DMS 273 (cell line): ENCODE data around the gene TMEM237.

Experiments
- DNase-seq: peaks from one replicate; lab custom pipeline; 2025; ENCODE audit not compliant: unreplicated experiment; lab: John Stamatoyannopoulos, UW

The TMEM237 gene

DNA sequence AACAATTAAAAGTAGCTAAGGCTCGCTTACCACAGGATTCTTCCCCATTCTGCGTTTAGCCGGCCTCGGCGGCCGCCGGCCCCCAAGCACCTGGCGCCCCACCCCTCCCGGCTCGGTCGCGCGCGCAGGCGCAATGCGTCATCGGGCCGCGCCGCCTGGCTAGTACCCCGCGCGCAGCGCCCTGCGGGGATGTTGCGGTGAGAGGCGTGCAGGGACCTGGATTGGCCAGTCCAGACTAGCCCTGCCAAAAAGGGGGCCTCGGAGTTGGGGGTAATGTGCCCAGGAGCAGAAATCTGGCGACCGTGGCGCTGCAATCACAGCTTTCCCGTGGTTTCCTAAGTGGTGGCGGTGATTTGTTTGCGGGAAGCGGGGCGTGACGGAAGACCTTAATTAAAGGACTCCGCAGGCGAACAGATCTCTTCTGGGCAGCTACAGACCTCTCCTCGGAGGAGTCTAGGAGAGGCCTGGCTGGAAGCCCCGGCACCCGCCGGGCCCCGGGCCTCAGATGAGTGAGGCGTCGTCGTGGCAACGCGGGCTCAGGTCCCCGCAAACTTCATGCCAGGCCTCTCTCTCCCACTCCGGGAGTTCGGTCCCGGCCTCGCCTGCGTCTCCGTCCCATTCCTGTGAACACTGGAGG lies 606 bp downstream of the TMEM237 start:
- DNase-seq: peak; percentile 93

DNA sequence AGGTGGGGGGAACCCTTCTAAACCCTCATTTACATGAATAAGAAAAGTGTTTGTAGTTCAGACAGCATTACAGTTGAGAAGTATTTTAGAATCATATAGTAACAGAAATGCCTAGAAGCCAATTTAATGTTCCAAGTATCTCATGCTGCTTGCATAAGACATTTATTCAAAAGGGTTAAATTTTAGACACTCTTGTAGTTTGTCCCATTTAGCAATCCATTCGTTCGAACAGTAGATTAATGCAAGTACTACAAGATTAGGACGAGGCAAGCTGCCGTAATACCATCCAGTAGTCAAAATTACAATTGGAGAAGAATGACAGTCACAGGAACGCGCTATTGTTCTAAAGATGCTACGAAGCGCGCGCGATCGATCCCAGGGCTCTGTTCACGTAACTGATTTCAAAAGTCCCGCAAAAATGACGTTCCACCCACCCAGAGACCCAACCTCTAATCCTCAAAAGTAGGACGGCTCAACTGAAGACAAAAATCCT lies 1.2 kb downstream of the TMEM237 start:
- DNase-seq: no peak

DNA sequence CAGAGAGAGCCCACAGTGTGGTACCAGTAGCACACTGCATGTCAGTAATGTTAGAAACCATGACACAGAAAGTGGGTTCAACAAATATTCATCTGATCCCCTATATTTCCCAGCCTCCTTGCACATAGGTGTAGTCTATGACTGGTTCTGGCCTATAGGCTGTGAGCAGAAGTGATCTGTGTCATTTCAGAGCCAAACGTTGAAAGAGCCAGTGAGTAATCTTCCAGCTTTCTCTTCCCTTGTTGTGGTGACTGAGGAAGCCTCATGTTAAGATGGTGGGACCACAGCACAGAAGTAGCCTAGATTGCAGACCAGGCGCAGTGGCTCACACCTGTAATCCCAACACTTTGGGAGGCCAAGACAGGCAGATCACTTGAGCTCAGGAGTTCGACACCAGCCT lies 4.1 kb downstream of the TMEM237 start:
- no peak for DNase-seq

DNA sequence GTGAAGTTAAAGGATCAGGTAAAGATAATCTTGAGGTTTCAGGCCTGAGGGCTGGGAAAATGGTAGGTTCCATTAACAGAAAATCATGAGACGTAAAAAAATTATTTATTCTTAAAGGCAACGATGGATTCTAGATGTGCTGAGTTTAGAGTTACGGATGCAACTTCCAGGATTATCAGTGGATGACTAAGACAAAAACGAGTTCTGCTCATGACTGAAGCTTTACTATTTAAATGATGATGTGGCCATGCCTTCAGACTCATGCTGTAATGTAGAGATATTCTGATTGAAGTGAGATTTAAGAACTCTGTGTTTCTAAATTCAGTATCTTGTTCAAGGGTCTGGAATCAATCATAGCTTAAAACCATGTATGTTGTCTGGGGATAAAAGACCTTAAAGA lies 5.0 kb downstream of the TMEM237 start:
- DNase-seq: no peak

DNA sequence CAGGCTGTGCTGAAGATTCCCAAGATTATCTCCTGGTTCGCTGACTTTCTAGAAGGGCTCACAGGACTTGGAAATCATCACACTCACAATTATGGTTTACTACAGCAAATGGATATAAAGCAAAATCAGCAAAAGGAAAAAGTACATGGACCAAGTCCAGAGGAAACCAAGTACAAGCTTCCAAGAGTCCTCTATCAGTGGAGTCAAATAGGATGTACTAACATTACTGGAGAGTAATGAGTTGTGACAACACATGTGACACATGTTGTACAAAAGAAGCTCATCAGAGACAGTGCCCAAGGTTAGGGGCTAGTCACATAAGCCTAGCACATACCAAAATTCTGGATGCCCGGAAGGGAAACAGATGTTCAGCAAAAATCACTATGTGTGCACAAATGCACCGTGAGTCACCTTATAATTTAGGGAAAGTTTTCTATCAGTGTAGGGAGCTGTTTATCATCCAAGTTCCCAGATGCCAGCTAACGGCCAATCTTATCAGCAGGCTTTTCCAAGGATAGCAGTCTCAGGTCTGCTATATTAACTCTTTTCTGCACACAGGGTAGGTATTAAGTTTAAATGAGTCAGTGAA lies 9.5 kb downstream of the TMEM237 start:
- no peak for DNase-seq

DNA sequence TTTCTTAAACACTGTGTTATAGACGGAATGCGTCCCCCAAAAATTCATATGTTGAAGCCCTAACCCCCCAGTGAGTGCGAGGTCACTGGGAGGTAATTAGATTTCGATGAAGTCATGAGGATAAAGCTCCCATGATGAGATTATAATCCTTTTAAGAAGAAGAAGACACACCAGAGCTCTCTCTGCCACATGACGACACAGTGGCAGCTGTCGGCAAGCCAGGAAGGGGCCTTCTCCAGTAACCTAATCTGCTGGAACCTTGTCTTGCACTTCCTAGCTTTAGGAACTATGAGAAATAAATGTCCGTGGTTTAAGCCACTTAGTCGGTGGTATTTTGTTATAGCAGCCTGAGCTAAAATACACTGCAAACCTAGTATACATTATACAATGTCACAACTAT lies 12.3 kb downstream of the TMEM237 start:
- no peak for DNase-seq

DNA sequence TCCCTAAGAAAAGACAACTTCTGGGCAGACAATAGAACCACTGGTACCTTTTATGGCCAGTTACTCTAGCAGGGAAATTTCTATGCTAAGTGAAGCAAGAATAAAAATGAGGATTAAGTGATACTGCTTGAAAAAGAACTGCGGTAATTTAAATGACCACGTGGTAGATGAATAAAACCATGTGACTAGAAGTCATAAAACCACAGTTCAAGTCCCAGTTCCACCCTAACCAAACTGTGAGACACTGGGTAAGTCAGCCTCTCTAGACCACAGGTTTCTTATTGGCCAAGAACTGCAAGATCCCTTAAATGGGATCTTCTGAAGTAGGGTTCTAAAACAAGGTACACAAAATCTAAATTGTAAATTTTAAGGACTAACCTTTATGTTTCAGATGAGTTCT lies 12.7 kb downstream of the TMEM237 start:
- DNase-seq: no peak

DNA sequence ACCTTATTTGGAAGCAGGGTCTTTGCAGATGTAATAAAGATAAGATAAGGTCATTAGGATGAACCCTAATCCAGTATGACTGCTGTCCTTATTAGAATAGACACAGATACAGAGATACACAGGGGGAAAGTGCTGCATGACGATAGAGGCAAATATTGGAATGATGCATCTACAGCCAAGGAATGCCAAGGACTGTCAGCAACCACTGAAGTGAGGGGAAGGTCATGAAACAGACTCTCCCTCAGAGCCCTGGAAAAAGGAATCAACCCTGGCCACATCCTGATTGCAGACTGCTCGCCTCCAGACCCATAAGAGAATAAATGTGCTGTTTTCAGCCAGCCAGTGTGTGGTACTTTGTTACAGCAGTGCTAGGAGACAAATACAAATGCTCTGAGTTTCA lies 14.8 kb downstream of the TMEM237 start:
- no peak for DNase-seq

DNA sequence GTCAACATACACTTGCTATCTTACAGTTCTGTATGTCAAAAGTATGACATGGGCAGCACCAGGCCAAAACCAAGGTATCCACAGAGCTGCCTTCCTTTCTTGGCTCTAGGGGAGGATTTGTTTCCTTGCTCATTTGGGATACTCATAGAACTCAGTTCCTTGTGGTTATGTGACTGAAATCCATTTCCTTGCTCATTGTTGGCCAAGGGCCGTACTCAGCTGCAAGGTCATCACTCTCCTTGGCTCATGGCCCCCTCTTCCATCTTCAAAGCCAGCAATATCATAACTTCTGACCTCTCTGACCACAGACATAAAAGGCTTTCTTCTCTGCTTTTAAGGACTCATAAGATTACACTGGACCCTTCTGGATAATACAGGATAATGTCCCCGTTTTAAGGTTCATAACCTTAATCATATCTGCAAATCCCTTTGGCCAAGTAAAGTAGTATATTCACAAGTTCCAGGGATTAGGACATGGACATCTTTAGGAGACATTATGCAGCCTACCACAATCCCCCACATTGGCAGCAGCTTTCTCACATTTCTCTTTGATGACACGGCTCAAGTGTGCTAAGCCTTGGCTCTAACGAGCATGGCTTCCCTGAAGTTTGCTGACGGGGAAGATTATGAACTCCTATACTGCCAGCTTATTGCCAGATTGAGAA lies 20.9 kb downstream of the TMEM237 start:
- no peak for DNase-seq

DNA sequence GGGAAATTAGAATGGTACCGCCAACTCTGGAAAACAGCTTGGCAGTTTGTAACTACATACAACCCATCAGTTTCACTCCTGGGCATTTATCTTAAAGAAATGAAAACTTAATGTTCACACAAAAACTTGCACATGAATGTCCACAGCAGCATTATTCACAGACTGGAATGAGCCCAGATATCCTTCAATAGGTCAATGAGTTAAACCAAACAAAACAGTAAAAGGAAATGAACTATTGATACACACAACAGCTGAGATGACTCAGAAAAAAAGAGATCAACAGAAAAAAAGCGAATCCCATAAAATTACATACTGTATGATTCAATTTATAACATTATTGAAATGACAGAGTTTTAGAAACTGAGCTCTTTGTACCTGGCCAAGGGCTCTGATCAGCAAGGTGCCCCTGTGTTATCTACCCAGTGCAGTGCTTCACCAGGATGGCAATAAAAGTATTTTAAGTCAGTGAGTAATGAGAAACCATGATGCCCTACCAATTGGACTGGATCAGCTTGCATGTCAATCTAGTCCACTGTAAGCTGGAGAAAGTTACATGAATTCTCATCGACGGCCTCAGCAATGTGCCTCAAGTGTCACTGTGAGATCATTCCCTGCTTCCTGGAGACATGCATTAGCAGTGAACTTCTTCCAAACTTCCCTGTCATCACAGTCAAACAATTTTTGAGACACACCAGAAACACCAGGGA lies 21.9 kb downstream of the TMEM237 start:
- DNase-seq: no peak

DNA sequence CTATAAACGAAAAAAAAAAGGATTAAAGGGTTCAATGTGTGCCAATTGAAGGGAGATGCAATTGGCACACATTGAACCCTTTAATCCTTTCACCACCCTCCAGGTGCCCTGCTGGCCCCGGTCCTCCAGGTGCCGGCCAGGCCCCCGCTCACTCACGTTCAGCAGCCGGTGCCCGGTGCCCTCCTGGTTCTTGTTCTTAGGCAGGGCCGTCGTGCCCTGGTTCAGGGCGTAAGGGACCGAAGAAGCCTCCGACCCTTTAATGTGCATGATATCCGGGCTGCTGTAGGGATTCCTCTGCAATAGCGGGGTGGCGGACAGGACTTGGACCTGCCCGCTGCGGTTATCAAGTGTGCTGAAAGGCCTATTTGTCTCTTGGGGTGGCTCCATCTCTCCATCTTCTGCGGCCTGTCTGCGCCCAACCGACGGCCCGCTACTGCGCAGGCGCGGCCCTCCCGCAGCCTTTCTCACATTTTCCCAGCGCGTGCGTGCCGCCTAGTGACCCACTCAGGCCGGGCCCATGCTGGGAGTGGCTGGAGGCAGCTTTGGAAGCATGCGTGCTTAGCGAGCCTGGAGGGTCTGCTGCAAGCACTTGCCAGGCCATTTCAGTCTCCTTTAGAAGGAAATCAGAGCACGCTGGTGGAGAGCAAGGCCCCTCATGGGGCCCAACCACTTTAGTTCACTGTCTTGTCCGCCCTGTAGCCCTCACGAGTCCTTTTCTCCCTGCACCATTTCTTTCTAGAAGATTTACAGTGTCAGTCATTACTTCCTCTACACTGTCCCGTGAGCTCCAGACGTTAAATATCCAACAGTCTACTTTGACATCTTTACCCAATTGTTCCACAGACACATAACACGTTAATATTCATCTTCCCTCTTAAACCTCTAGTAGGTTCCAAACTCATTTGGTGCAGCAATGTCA lies 24.3 kb downstream of the TMEM237 start:
- DNase-seq: peak; percentile 82

DNA sequence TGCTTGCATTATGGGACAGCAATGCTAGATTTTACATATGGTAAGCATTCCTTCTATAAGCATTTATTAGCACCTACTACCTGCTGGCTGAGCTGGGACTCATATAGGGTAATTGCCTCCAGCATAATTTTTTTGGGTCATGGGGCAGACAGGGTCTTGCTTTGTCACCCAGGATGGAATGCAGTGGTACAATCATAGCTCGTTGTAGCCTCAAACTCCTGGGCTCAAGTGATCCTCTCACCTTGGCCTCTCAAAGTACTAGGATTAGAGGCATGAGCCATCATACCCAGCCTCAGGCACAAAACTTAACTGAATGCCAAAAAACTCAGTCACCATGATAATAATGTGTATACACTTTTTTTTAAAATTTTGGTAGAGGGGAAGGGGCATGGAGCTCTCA lies 35.3 kb downstream of the TMEM237 start:
- no peak for DNase-seq

DNA sequence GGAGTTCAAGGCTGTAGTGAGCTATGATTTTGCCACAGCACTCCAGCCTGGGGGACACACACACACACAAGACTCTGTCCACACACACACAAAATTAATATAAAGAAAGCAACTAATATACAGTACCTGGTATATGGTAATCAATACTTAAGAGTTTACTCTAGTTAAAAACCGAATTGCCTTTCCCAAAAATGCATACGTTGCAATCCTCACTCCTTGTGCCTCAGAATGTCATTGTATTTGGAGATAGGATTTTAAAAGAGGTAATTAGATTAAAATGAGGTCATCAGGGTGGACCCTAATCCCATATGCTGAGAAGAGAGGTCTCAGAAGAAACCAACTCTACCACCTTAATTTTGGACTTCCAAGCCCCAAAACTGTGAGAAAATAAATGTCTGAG lies 35.7 kb downstream of the TMEM237 start:
- DNase-seq: no peak

DNA sequence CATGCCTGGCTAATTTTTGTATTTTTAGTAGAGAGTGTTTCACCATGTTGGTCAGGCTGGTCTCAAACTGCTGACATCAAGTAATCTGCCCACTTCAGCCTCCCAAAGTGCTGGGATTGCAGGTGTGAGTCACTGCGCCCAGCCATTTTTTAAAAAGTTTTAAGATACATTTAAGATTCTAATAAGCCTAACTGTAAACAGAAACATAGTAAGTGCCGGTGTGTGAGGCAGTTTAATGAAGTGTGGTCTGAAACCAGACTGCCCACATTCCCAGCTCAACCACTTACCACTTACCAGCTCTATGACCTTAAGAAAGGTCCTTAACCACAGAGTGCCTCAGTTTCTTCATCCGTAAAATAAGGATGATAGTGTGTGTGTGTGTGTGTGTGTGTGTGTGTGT lies 42.4 kb downstream of the TMEM237 start:
- no peak for DNase-seq

DNA sequence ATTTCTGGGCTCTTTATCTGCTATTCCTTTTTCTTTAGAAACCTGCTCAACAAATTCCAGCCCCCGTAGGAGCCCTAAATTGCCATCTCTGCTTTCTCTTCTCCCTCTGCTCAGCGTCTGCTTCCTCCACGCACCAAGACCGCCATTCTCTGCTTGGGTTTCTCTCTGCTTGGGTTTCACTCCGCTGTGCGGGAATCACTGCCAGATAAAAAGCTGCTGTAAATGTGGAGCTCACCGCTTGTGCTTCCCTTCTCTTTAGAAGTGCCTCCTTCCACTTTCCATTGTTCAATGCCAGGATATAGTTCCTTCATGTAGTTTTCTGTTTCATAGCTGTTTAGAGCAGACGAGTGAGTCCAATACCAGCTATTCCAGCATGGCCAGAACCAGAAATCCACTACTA lies 45.9 kb downstream of the TMEM237 start:
- DNase-seq: no peak

DNA sequence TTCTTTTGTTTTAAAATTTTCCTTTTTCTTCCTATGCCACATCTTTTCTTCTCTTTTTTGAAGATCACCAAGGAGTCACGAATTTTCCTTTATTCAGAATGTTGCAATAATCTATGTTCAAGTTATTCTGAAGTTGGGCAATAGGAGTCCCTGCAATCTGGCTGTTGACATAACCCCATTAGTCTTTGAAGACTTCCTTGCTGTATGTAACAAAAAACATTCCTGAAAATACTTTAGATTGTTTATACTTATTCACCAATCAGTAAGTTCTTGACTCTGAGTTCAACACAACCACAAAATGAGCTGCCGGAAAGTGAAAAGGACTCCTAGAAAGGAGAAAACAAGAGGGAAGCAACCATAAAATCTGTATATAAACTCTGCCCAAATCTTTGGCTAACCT lies 62.8 kb downstream of the TMEM237 start:
- DNase-seq: no peak

DNA sequence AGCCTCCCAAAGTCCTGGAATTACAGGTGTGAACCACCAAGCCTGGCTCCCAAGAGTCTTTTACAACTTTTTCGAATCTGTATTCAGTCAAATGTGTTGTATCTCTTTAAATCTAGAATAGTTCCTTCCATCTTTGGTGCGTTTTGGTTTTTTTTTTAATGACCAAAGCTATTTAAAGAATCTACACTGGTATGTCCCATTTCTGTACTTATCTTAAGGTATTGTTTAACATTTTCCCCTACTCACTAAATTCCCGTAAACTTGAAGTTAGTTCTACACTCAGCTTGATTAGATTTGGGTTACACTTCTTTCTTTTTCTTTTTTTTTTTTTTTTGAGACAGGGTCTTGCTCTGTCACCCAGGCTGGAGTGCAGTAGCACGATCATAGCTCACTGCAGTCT lies 63.8 kb downstream of the TMEM237 start:
- DNase-seq: no peak

DNA sequence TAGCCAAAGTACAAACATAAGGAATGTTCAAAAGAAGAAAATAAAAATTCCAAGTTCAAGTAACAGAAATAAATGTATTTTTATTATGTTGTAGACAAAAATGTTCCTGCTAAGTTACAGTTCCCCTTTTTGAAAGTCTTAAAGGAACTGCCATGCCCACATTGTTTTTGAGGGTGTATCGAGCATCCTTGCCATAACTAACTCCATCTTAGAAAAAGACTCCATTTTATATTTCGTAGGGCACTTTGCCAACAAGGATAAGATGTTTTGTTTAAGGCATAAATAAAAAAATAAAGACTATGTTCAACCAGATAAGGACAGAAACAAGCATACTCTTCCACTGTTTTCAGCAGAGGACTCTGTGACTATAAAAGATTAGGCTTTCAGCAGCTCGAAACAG lies 67.3 kb downstream of the TMEM237 start:
- DNase-seq: no peak

DNA sequence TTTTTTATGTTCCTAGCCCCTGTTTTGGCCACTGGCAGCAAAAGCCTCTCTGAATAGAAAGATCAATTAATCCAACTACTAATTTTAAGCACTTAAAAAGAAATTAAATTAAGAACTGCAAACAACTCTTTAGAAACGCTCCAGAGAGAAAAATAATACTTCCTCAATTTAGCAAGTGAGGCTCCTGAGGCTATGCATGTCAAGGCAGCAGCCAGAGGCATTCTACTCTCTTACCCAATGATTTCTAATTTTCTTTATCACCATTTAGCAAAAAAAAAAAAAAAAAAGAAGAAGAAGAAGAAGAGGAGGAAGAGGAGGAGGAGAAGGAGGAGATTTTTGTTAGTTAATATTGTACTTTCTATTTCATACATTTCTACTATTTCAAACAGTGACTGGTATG lies 68.5 kb downstream of the TMEM237 start:
- no peak for DNase-seq

DNA sequence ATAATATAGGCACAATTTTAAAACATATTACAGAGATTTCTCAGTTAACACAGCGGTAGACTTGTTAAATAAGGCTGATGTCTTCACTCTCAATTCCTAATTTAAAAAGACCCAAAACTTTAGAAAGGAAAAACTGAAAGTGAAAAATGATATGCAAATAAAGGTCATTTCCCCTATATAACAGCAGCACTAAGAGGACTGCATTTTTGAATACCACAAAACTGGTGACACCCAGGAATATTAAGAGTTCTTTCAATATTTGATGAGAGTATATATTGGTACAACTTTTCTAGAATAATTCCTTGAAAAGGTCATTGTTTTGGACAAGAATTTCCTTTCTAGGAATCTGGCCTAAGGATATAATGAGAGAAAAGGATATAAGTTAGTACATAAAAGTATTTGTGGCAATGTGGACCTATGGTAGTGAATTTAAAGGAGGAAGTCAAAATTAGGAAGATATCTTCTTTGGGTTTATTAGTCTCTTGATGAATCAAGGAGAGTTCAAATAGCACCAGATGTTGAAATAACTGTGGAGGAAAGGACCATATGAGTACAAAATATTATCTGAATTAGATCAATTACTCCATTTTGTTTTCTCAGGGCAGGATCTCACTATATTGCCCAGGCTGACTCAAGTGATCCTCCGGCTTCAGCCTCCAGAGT lies 70.3 kb downstream of the TMEM237 start:
- no peak for DNase-seq
